ENCODE results near the gene GET4.
A peak's percentile ranks its signal among the peaks of the same experiment; 100 is the strongest.

The GET4 gene

DNA sequence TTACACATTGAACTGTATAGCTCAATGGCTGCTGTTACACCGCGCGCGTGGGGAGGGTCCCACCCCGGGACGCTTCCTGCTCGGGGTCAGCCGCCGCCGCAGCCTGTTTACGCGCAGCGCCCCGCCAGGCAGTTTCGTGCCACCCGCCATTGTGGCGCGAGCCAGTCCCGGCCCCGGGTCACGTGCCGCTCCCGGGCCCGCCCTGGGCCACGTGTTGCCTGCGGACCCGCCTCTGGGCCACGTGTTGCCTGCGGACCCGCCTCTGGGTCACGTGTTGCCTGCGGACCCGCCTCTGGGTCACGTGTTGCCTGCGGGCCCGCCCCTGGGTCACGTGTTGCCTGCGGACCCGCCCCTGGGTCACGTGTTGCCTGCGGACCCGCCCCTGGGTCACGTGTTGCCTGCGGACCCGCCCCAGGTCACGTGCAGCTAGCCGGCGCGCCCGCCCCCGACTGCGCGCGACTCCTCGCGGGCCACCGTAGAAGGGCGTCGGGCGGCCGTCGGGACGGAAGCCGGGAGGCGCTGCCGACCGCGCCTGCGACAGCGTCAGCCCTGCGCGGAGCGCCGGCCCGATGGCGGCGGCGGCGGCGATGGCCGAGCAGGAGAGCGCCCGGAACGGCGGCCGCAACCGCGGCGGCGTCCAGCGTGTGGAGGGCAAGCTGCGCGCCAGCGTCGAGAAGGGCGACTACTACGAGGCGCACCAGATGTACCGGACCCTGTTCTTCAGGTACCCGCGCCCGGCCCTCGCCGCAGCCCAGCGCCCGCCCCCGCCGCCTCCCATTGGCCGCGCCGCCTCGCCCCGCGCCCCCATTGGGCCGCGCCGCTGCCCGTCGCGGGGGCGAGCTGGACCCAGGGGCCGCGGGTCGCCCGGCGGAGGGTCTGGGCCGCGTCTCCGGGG is at the start of gene GET4:
Gene GET4 (plus strand): TSS at position 478 of the 895 bp plus-strand sequence. CDS start 92 bp downstream, at position 570.
- Histone ChIP-seq H3K4me2 (ENCODE audit: low read length) (peak within 1 kb of the TSS; percentile 82), H3K4me1 (no peaks in the 10 kb centered on the region), H3K9ac (peak within 1 kb of the TSS; percentile 82), H3K27me3 (ENCODE audit: control insufficient read depth, insufficient read depth, low read length) (no peaks in the 10 kb centered on the region), H3K4me3 (ENCODE audit: low read depth, low read length) (peak within 1 kb of the TSS; percentile 68), H3K79me2 (peaks cover 29% of the 10 kb centered on the region), H3K36me3 (ENCODE audit: control insufficient read depth, insufficient read depth, low read length) (no peaks in the 10 kb centered on the region), H3K9me3 (ENCODE audit: control insufficient read depth, low read length) (no peaks in the 10 kb centered on the region), H2AFZ (peak within 1 kb of the TSS; percentile 72), H3K27ac (peak within 1 kb of the TSS; percentile 64)
- TF ChIP-seq CTCF (IDR thresholded peaks at IDR 0.05) = no peak

- no peak overlapping the region for H3K9ac ChIP-seq
- peaks cover 58% of the 10 kb centered on the region for H3K79me2 ChIP-seq
These were observed 47.4 kb upstream of the GET4 start for GRCh38 chr7:828793-829561.

DNA sequence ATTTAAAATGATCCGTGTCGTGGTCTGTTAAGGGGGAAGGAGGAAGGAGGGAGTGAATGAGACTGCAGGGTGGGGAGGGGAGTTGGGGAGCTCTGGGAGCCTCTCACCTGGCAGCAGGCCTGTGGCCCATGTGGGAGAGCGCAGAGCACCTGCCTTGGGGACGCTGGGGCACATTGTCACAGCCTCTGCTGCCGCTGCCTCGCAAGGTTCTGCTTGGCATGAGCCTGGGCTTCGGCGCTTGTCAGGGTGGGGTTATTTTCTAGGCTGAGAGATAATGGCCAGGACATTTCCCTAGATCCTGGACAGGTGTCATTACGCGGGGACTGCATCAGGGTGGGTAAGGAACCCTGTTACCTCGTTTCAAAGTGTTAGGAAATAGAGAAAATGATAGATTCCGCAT is 46.3 kb upstream of the GET4 start:
- H3K4me2 ChIP-seq (ENCODE audit: low read length) = no peak overlapping the region
- no peaks in the 10 kb centered on the region for H3K27me3 ChIP-seq (ENCODE audit: control insufficient read depth, insufficient read depth, low read length)
- no peak overlapping the region for H3K9ac ChIP-seq
- H3K79me2 ChIP-seq = peaks cover 62% of the 10 kb centered on the region
- no peaks in the 10 kb centered on the region for H3K36me3 ChIP-seq (ENCODE audit: control insufficient read depth, insufficient read depth, low read length)
- H3K9me3 ChIP-seq (ENCODE audit: control insufficient read depth, low read length) = no peaks in the 10 kb centered on the region
- no peak for TF ChIP-seq CTCF (IDR thresholded peaks at IDR 0.05)
- H3K4me1 ChIP-seq = peaks cover 3% of the 10 kb centered on the region
- no peak overlapping the region for H2AFZ ChIP-seq
- no peak overlapping the region for H3K4me3 ChIP-seq (ENCODE audit: low read depth, low read length)
- H3K27ac ChIP-seq = no peak overlapping the region

More at GRCh38 chr7:828793-829561, 47.4 kb upstream of the GET4 start:
- Histone ChIP-seq H2AFZ (no peak overlapping the region), H3K4me3 (ENCODE audit: low read depth, low read length) (no peak overlapping the region), H3K9me3 (ENCODE audit: control insufficient read depth, low read length) (no peaks in the 10 kb centered on the region), H3K4me1 (peaks cover 3% of the 10 kb centered on the region), H3K27ac (no peak overlapping the region), H3K36me3 (ENCODE audit: control insufficient read depth, insufficient read depth, low read length) (no peaks in the 10 kb centered on the region), H3K4me2 (ENCODE audit: low read length) (no peak overlapping the region), H3K27me3 (ENCODE audit: control insufficient read depth, insufficient read depth, low read length) (no peaks in the 10 kb centered on the region)
- TF ChIP-seq CTCF (IDR thresholded peaks at IDR 0.05) = no peak

- peak overlapping the region; percentile 58 for H3K27ac ChIP-seq
- peak overlapping the region; percentile 75 for H3K4me2 ChIP-seq (ENCODE audit: low read length)
- no peaks in the 10 kb centered on the region for H3K36me3 ChIP-seq (ENCODE audit: control insufficient read depth, insufficient read depth, low read length)
- H3K27me3 ChIP-seq (ENCODE audit: control insufficient read depth, insufficient read depth, low read length) = no peaks in the 10 kb centered on the region
- H3K9me3 ChIP-seq (ENCODE audit: control insufficient read depth, low read length) = no peaks in the 10 kb centered on the region
- H2AFZ ChIP-seq = no peak overlapping the region
- peak overlapping the region; percentile 54 for H3K4me3 ChIP-seq (ENCODE audit: low read depth, low read length)
- peaks cover 66% of the 10 kb centered on the region for H3K79me2 ChIP-seq
- H3K4me1 ChIP-seq = peaks cover 3% of the 10 kb centered on the region
- H3K9ac ChIP-seq = no peak overlapping the region
- TF ChIP-seq CTCF (IDR thresholded peaks at IDR 0.05) = no peak
These were observed 44.7 kb upstream of the GET4 start for GRCh38 chr7:831596-832166.

Measured in parathyroid adenoma (tissue), 2 donors.